Testis (tissue), 2 donors: ENCODE results near the gene PTPRT.

Experiments used
- POLR2A ChIP-seq: fragments of 450-650 bp; IDR thresholded peaks from one replicate; pipeline ENCODE4 v1.6.1; 2017; ENCODE audit warnings: antibody characterized with exemption, mild to moderate bottlenecking, moderate library complexity
- TF ChIP-seq, protein P1 (sequence below), 3 experiments: fragments of 450-650 bp in 2 of 3; fragments of 200-600 bp in 1 of 3; sonication (generic) in 1 of 3; IDR thresholded peaks; one replicate each; pipeline ENCODE4 v1.5.1; 2016 to 2019; ENCODE audit warnings: antibody characterized with exemption in 3 of 3, mild to moderate bottlenecking in 2 of 3, moderate library complexity in 1 of 3

DNA sequence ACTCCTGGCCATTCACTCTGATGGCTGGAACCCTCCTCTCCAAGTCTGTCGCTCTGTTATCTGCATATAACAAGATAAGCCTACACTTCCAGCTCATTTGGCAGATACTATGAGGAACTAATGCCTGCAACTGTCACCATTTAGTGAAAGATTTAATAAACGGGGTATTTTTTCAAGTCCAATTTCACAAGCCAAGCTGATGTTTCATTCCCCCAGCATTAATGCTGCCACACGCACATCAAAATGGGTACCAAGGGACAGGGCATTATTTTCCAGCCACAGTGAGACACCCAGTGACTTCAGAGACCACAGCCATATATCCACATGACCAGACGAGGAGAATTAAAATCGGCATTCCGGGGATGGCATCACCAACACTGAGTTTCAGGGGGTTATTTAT, 175.5 kb downstream of the PTPRT start:
- TF ChIP-seq, protein P1, sequence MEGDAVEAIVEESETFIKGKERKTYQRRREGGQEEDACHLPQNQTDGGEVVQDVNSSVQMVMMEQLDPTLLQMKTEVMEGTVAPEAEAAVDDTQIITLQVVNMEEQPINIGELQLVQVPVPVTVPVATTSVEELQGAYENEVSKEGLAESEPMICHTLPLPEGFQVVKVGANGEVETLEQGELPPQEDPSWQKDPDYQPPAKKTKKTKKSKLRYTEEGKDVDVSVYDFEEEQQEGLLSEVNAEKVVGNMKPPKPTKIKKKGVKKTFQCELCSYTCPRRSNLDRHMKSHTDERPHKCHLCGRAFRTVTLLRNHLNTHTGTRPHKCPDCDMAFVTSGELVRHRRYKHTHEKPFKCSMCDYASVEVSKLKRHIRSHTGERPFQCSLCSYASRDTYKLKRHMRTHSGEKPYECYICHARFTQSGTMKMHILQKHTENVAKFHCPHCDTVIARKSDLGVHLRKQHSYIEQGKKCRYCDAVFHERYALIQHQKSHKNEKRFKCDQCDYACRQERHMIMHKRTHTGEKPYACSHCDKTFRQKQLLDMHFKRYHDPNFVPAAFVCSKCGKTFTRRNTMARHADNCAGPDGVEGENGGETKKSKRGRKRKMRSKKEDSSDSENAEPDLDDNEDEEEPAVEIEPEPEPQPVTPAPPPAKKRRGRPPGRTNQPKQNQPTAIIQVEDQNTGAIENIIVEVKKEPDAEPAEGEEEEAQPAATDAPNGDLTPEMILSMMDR (IDR thresholded peaks at IDR 0.05), result no peak
- TF ChIP-seq POLR2A, result no peak
